ENCODE data around the gene CIRBP.

CIRBP gene

DNA sequence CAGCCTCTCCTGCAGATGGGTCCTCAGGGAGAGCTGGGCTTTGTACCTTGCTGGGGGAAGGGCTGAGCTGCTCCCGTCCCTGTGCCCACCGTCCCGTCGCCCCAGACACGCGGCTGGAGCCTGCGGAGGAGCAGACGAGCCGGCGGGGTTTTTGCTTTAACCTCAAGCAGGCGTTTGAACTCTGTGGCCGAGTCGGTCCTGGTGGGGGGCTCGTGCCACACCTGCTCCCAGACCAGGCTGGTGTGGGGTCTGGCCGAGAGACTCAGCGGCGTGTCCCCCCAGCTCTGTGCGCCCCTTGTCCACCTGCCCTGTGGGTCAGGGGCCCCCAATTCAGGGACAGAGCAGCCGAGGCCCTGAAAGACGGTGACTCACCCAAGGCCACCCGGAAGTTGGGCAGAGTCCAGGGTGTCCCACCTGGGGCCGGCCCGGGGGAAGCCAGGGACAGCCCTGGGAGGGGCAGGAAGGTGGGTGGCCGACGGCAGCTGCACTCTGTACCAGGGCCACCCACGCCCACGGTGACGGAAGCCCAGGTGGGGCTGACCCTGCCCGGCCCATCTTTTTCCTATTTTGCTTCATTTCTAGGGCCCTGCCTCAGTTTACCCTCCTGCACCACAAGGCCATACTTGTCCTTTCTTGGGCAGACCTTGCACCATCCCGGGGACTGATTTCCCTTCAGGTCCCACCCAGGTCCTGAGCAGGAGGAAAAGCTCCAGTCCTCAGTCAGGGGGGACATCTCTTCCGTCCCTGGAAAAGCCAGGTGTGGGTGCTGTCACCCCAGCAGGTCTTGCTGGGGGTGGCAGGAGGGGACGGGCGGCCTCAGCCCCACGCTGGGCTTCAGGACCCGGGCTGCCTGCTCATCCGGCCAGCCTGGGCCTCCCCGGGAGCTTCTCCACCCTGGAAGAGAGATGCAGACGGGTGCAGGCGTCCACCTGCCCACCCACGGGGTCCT lies 21.8 kb downstream of the CIRBP start:
- TF ChIP-seq, protein P1, sequence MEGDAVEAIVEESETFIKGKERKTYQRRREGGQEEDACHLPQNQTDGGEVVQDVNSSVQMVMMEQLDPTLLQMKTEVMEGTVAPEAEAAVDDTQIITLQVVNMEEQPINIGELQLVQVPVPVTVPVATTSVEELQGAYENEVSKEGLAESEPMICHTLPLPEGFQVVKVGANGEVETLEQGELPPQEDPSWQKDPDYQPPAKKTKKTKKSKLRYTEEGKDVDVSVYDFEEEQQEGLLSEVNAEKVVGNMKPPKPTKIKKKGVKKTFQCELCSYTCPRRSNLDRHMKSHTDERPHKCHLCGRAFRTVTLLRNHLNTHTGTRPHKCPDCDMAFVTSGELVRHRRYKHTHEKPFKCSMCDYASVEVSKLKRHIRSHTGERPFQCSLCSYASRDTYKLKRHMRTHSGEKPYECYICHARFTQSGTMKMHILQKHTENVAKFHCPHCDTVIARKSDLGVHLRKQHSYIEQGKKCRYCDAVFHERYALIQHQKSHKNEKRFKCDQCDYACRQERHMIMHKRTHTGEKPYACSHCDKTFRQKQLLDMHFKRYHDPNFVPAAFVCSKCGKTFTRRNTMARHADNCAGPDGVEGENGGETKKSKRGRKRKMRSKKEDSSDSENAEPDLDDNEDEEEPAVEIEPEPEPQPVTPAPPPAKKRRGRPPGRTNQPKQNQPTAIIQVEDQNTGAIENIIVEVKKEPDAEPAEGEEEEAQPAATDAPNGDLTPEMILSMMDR (conservative IDR thresholded peaks at IDR 0.05; ENCODE audit: low read length): no peak
- no peak for DNase-seq (ENCODE audit: low read depth)
- no peak overlapping the region for H3K4me3 ChIP-seq (ENCODE audit: low read length)

DNA sequence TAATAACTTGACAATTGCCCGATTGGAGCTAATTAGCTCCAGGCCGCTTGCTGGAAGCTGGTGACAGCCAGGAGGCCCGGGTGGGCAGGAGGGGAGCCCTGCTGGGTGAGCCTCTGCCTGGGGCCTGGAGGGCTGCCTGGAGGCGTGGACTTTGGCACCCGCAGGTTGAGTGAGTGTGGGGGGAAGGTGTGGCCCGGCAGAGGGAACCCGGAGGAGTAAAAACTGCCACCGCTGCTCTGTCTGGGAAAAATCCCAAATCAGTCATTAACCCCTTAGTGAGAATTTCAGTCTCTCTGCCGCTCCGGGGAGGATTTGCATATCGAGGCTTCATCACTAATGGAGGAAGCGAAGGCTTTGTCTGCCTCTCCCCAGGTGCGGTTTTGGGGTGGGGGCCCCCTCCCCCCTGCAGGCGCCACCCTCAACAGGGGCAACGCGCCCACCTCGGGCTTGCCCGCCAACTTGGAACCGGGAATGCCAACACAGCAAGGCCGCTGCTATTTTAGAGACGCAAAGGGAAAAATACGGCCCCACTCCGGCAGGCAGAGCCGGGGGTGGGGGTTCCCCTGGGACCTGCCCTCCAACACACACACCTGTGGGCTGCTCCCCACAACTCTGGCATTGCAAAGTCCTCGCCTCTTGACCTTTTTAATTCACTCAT lies 22.8 kb downstream of the CIRBP start:
- TF ChIP-seq, protein P1 (conservative IDR thresholded peaks at IDR 0.05; ENCODE audit: low read length): no peak
- DNase-seq (ENCODE audit: low read depth): no peak
- no peak overlapping the region for H3K4me3 ChIP-seq (ENCODE audit: low read length)

DNA sequence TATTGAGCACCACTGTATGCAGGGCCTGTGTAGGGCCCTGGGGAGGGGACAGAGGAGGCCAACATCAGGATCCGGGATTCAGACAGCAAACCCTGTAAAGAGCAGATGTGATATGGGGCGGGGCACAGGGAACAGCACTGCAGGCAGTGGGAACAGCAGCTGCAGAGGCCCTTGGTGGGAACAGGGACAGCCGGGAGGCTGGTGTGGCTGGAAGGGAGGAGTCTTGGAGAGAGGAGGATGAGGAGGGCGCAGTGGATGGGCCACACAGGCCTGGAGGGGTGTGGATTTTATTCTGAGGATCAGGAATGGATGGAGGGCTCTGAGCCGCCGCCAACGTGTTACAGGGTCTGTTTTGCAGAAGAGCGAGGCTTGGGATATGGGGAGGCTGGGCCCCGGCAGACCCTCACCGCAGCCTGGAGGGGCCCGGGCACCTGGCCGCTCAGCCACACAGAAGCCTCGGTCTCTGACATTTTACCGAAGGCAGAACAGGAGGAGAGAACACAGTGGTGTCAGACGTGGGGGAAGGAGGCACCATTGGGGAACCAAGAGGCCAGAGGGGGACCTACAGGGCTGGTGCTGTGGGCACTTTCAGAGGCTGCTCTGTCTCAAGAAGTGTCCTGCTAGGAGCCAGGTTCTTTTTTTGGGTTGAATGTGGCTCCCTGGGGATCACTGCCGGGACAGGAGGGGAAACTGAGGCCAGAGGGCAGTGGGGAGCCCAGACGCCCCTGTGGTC lies 23.5 kb downstream of the CIRBP start:
- DNase-seq (ENCODE audit: low read depth): no peak
- TF ChIP-seq, protein P1 (conservative IDR thresholded peaks at IDR 0.05; ENCODE audit: low read length): no peak
- no peak overlapping the region for H3K4me3 ChIP-seq (ENCODE audit: low read length)

DNA sequence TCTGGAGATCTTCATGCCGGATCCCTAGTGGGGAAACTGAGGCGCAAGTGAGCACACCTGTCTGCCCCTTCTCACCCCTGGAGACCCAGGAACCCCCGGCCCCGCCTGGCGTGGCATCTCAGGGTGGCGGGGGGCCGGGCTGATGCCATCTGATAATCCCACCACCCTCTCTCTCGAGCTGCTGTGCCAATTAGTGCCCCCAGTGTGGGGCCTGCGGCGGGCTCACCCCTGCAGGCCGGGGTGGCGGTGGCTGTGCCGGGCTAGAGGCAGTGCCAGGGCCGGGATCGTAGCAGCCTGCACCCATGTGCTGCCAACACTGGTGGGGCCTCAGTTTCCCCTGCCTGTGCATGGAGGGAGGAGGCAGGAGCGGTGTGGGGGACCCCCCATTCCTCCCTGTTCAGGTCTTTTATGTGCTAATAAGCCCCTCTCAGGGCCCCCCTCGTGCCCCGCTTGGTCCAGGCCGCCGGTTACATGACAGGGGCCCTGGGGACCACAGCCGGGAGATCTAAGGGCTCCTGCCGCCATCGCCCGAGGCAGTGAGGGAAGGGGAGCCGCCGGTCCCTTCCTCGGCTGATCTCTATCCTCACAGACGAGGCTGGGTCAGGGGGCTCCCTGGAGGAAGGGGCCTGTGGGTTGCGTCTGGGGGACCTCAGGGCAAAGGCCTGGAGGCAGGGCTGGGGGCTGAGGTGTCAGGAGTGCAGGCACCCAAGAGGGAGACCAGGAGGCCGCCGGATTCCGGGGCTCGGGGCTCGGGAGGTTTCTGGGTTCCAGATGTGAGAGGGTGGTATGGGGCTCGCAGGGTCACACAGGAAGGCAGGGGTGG lies 24.9 kb downstream of the CIRBP start:
- DNase-seq (ENCODE audit: low read depth): no peak
- TF ChIP-seq, protein P1 (conservative IDR thresholded peaks at IDR 0.05; ENCODE audit: low read length): no peak
- H3K4me3 ChIP-seq (ENCODE audit: low read length): no peak overlapping the region

DNA sequence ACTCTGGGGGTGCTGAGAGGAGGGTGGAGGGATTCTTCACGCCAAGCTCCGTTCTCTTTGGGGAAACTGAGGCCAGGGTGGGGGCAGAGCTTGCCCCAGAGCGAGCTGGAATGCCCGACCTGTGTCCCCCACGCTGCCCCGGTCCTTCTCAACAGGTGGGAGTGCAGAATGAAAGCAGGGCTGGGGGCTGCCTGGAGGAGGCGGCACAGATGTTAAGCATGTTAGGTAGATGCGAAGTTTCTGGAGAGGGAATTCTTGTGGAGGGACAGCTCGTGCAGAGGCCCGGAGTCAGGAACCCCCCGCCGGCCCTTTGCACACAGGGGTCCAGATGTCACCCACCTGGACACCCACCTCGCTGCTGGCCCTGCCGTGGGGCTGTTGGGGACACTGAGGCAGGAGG lies 25.6 kb downstream of the CIRBP start:
- TF ChIP-seq, protein P1 (conservative IDR thresholded peaks at IDR 0.05; ENCODE audit: low read length): no peak
- no peak for DNase-seq (ENCODE audit: low read depth)
- no peak overlapping the region for H3K4me3 ChIP-seq (ENCODE audit: low read length)

DNA sequence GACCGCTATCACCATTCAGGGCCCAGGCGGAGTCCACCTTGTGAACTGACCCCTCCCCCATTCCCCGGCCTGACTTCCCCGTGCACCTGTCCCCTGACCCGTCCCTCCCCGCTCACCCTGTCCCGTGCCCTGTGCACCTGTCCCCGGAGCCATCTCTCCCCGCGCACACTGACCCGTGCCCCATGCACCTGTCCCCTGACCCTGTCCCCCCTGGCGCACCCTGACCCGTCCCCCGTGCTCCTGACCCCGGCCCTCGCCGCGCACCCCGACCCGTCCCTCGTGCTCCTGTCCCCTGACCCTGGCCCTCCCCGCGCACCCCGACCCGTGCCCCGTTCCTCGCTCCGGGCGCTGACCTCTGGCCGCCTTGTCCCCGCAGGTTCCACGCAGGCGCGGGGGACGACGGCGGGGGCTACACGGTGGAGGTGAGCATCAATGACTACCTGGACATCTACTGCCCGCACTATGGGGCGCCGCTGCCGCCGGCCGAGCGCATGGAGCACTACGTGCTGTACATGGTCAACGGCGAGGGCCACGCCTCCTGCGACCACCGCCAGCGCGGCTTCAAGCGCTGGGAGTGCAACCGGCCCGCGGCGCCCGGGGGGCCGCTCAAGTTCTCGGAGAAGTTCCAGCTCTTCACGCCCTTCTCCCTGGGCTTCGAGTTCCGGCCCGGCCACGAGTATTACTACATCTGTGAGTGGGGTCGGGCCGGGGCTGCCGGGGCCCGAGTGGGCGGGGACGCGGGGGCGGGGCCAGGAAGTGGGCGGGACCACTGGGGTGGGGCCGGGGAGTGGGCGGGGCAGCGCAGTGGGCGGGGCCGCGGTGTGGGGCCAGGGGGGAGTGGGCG lies 26.3 kb downstream of the CIRBP start:
- no peak for DNase-seq (ENCODE audit: low read depth)
- H3K4me3 ChIP-seq (ENCODE audit: low read length): no peak overlapping the region

More for the DNA sequence above, 26.3 kb downstream of the CIRBP start:
- TF ChIP-seq, protein P1 (conservative IDR thresholded peaks at IDR 0.05; ENCODE audit: low read length): no peak
